ENCODE data around the gene EFCAB6. TPM values are rescaled to one million over a fixed set of nuclear protein-coding genes. Genes with fewer than 3 reads are reported as not detected.

The EFCAB6 gene
- total and polyA plus RNA-seq, 4 donors = 0.14 to 2.1 (median 0.53) TPM

- no peaks in the 10 kb centered on the region for H3K9me3 ChIP-seq (ENCODE audit: control insufficient read depth in 4 of 4, low read length in 3 of 4)
- no peaks in the 10 kb centered on the region for H3K4me1 ChIP-seq (ENCODE audit: control insufficient read depth in 4 of 4, insufficient read depth in 4 of 4, low read length in 3 of 4)
- peaks cover 4 to 38% (median 8%) of the 10 kb centered on the region in 4 donors for H3K36me3 ChIP-seq (ENCODE audit: control insufficient read depth in 4 of 4, insufficient read depth in 3 of 4, low read depth in 1 of 4, low read length in 3 of 4)
- no peaks in the 10 kb centered on the region for H3K27me3 ChIP-seq (ENCODE audit: control insufficient read depth in 4 of 4, insufficient read depth in 4 of 4, low read length in 3 of 4)
- TF ChIP-seq MAX (IDR thresholded peaks at IDR 0.05) (no peak), SP1 (IDR thresholded peaks at IDR 0.05) (no peak), HNF4G (IDR thresholded peaks at IDR 0.05) (no peak), REST (IDR thresholded peaks at IDR 0.05) (no peak), HNF4A (conservative IDR thresholded peaks at IDR 0.05) (no peak), RXRA (IDR thresholded peaks at IDR 0.05) (no peak), ATF3 (IDR thresholded peaks at IDR 0.05) (no peak), NR2F2 (IDR thresholded peaks at IDR 0.05) (no peak), FOXA1 (IDR thresholded peaks at IDR 0.05) (no peak), TAF1 (conservative IDR thresholded peaks at IDR 0.05) (no peak), EGR1 (IDR thresholded peaks at IDR 0.05; ENCODE audit: low read depth in 2 of 2) (no peak), JUND (IDR thresholded peaks at IDR 0.05) (no peak), ZBTB33 (IDR thresholded peaks at IDR 0.05) (no peak), FOXA2 (IDR thresholded peaks at IDR 0.05) (no peak), RAD21 (IDR thresholded peaks at IDR 0.05) (no peak)
- no peak overlapping the region for H3K27ac ChIP-seq (ENCODE audit: low read depth in 1 of 2, low read length in 2 of 2)
- no peak overlapping the region for H3K4me3 ChIP-seq (ENCODE audit: low read depth in 1 of 3, low read length in 3 of 3)
- WGBS = 97% methylated on average over 14 of the region's 14 CpGs
- DNase-seq (ENCODE audit: low spot score) = no peak
- no peak overlapping the region for H3K9ac ChIP-seq (ENCODE audit: low read depth in 1 of 2, low read length in 2 of 2)
These were observed 306.7 kb downstream of the EFCAB6 start for GRCh38 chr22:43505423-43505822.

- Histone ChIP-seq H3K27ac (ENCODE audit: low read depth in 1 of 2, low read length in 2 of 2) (no peak overlapping the region), H3K27me3 (ENCODE audit: control insufficient read depth in 4 of 4, insufficient read depth in 4 of 4, low read length in 3 of 4) (no peaks in the 10 kb centered on the region), H3K36me3 (ENCODE audit: control insufficient read depth in 4 of 4, insufficient read depth in 3 of 4, low read depth in 1 of 4, low read length in 3 of 4) (peaks cover 4 to 38% (median 8%) of the 10 kb centered on the region in 4 donors), H3K4me3 (ENCODE audit: low read depth in 1 of 3, low read length in 3 of 3) (no peak overlapping the region), H3K4me1 (ENCODE audit: control insufficient read depth in 4 of 4, insufficient read depth in 4 of 4, low read length in 3 of 4) (no peaks in the 10 kb centered on the region), H3K9ac (ENCODE audit: low read depth in 1 of 2, low read length in 2 of 2) (no peak overlapping the region), H3K9me3 (ENCODE audit: control insufficient read depth in 4 of 4, low read length in 3 of 4) (no peaks in the 10 kb centered on the region)
- WGBS = 94% methylated on average over 7 of the region's 7 CpGs
- no peak for TF ChIP-seq MAX (IDR thresholded peaks at IDR 0.05)
- no peak for TF ChIP-seq EGR1 (IDR thresholded peaks at IDR 0.05; ENCODE audit: low read depth in 2 of 2)
- TF ChIP-seq TAF1 (conservative IDR thresholded peaks at IDR 0.05) = no peak
- TF ChIP-seq HNF4A (conservative IDR thresholded peaks at IDR 0.05) = no peak
- no peak for DNase-seq (ENCODE audit: low spot score)
These were observed 307.3 kb downstream of the EFCAB6 start for GRCh38 chr22:43504666-43505261.
